A549 (cell line): ENCODE results near the gene ADAM8. TPM values are rescaled to one million over a fixed set of nuclear protein-coding genes. Genes with fewer than 3 reads are reported as not detected.

Experiments
- ATAC-seq, 2 experiments: fragments of 200-7000 bp in 1 of 2; fragments of >200 bp in 1 of 2; cut with Nextera tagmentation in 1 of 2; cut with Tn5 transposase in 1 of 2; 3 replicates each; pipeline versions ENCODE4 v1.8.0 to v1.9.1; 2018 to 2020; ENCODE audit warnings: mild to moderate bottlenecking in 1 of 2, moderate library complexity in 1 of 2
- CTCF ChIA-PET: fragments of 300-600 bp; sonication (Branson Sonifier 250); formaldehyde crosslinking; extraction: SDS; loops from one replicate; lab custom pipeline; 2021; ENCODE audit warnings: antibody characterized with exemption, inconsistent platforms; lab: Yijun Ruan, JAX
- POLR2A ChIA-PET: fragments of 350-600 bp; formaldehyde crosslinking; extraction: SDS; loops from one replicate; lab custom pipeline; 2021; ENCODE audit warnings: antibody characterized with exemption, inconsistent platforms; lab: Yijun Ruan, JAX
- DNase-seq, 2 experiments: peaks; one replicate each; pipeline versions ENCODE4 v3.0.0 to v3.0.0-alpha.2; 2011 to 2016; ENCODE audit warnings: low read depth in 1 of 2, low spot score in 1 of 2
- FAIRE-seq: peaks from 2 replicates; lab custom pipeline; 2011; peaks lifted over from hg19 to GRCh38; lab: Jason Lieb, UNC
- H3K27ac ChIP-seq, 2 experiments: fragments of >200 bp; sonication (Bioruptor Twin); formaldehyde crosslinking; 3 replicates each; pipeline ENCODE4 v1.5.1; 2016 to 2017
- H3K4me1 ChIP-seq: fragments of >200 bp; sonication (Bioruptor Twin); formaldehyde crosslinking; 3 replicates; pipeline ENCODE4 v1.6.1; 2016
- H3K4me2 ChIP-seq: fragments of >200 bp; sonication (Bioruptor Twin); formaldehyde crosslinking; 3 replicates; pipeline ENCODE4 v1.6.1; 2016
- H3K4me3 ChIP-seq: fragments of >200 bp; sonication (Bioruptor Twin); formaldehyde crosslinking; 3 replicates; pipeline ENCODE4 v1.5.1; 2016
- H3K9me3 ChIP-seq: fragments of >200 bp; sonication (Bioruptor Twin); formaldehyde crosslinking; 3 replicates; pipeline ENCODE4 v1.6.1; 2016
- CEBPB ChIP-seq, 2 experiments: fragments of >200 bp in 1 of 2; sonication (Bioruptor Twin) in 1 of 2; formaldehyde crosslinking in 1 of 2; IDR thresholded peaks; 2 replicates each; pipeline ENCODE4 v1.6.1; 2012 to 2016
- CHD4 ChIP-seq: fragments of 200-600 bp; sonication (generic); IDR thresholded peaks from 2 replicates; pipeline ENCODE4 v1.6.1; 2016; ENCODE audit warnings: antibody characterized with exemption, mild to moderate bottlenecking, borderline replicate concordance
- CTCF ChIP-seq: fragments of >200 bp; sonication (Bioruptor Twin); formaldehyde crosslinking; IDR thresholded peaks from 3 replicates; pipeline ENCODE4 v1.5.1; 2016
- E2F6 ChIP-seq: IDR thresholded peaks from 2 replicates; pipeline ENCODE4 v1.6.1; 2012; ENCODE audit warnings: low read depth, borderline replicate concordance
- EP300 ChIP-seq, 2 experiments: fragments of >200 bp; sonication (Bioruptor Twin); formaldehyde crosslinking; IDR thresholded peaks; 2 replicates in 1 of 2; 3 replicates in 1 of 2; pipeline ENCODE4 v1.6.1; 2016 to 2017
- GATA3 ChIP-seq: IDR thresholded peaks from 2 replicates; pipeline ENCODE4 v1.6.1; 2012; ENCODE audit warnings: borderline replicate concordance
- HEYL ChIP-seq: fragments of 250-450 bp; sonication (Bioruptor Pico); IDR thresholded peaks from 2 replicates; pipeline ENCODE4 v1.8.0; 2021; ENCODE audit warnings: mild to moderate bottlenecking, moderate library complexity
- JUN ChIP-seq, 2 experiments: fragments of >200 bp; sonication (Bioruptor Twin); formaldehyde crosslinking; IDR thresholded peaks; 2 replicates in 1 of 2; 3 replicates in 1 of 2; pipeline ENCODE4 v1.6.1; 2016 to 2017
- MAX ChIP-seq: IDR thresholded peaks from 2 replicates; pipeline ENCODE4 v1.6.1; 2012
- MYC ChIP-seq: IDR thresholded peaks from 2 replicates; pipeline ENCODE4 v1.6.1; 2012; ENCODE audit warnings: mild to moderate bottlenecking, inconsistent platforms, low read length, improper control_type of control experiment, borderline replicate concordance
- PBX3 ChIP-seq: IDR thresholded peaks from 2 replicates; pipeline ENCODE4 v1.6.1; 2012
- PHF8 ChIP-seq: fragments of 200-600 bp; sonication (generic); IDR thresholded peaks from 2 replicates; pipeline ENCODE4 v1.6.1; 2016; ENCODE audit warnings: low read depth, mild to moderate bottlenecking, antibody characterized with exemption, moderate library complexity, borderline replicate concordance
- POLR2A ChIP-seq: IDR thresholded peaks from 2 replicates; pipeline ENCODE4 v1.6.1; 2012; ENCODE audit warnings: mild to moderate bottlenecking, low read length
- RNF2 ChIP-seq: fragments of 200-600 bp; sonication (generic); IDR thresholded peaks from 2 replicates; pipeline ENCODE4 v1.6.1; 2016; ENCODE audit warnings: low read depth, mild to moderate bottlenecking, antibody characterized with exemption, moderate library complexity, borderline replicate concordance
- WGBS: methylation state at CpG from one replicate; pipeline ENCODE4 v1.1.6; 2017; ENCODE audit errors: missing lambda C conversion rate; 5-methylcytosine and 5-hydroxymethylcytosine counted together
- polyA plus RNA-seq, 4 experiments: library from polyadenylated mRNA; depleted of rRNA in 3 of 4; stranded (reverse); fragments of >200 nt; fragmentation: RNase III in 1 of 4; extraction: RNeasy Plus Mini Kit Qiagen cat#74134 plus additional on column Dnase treatment in 1 of 4; gene quantifications; 2 replicates in 3 of 4; 3 replicates in 1 of 4; pipeline ENCODE4 v1.2.3, GENCODE V29; 2011 to 2017

Gene ADAM8
- polyA plus RNA-seq, 2 of the 4 experiments (the other 2 are of a cell fraction): 1.4 to 4.1 TPM

DNA sequence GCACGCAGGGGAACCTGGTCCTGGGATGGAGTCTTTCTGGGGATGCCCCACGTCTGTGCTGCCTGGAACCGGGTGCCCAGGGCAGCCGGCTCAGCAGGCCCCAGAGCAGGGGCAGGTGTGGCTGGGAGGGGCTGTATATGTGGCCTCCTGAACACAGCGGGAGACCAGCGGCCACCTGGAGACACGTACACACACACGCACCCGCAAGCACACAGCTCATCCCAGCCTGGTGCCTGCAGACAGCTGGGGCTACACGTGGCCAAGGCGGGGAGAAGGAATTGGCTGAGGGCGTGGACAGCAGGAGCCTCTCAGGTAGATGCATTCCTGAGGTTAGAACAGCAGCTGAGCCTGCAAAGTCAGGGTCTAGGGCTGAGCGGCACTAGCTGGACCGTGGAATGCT lies 14.0 kb downstream of the ADAM8 start:
- Histone ChIP-seq H3K4me1 (peaks cover 56% of the 10 kb centered on the region), H3K4me2 (peak overlapping the region; percentile 72), H3K27ac (no peak overlapping the region), H3K4me3 (no peak overlapping the region), H3K9me3 (no peaks in the 10 kb centered on the region)
- CTCF ChIA-PET: interaction anchor here (0.7 to 2.9 kb wide), 5 partner anchors 8 to 119 kb away, joined by 3 to 9 read pairs (median 5); no protein-coding TSS in a partner anchor
- ATAC-seq (no peak), DNase-seq (no peak), FAIRE-seq (no peak)
- POLR2A ChIA-PET: no interaction called here
- TF ChIP-seq GATA3 (no peak), CEBPB (IDR thresholded peaks at IDR 0.05) (no peak), HEYL (CRISPR knock-in tag) (no peak), MYC (no peak)
- 84% methylated on average over 12 of the region's 14 CpGs for WGBS

- DNase-seq (peak; percentile 70 to 75), ATAC-seq (peak; percentile 21 to 37; a peak in 5 of 6 replicates), FAIRE-seq (no peak)
- H3K4me3 ChIP-seq: peak overlapping the region; percentile 89
- 3% methylated on average over 7 of the region's 79 CpGs for WGBS
- no peak for TF ChIP-seq EP300 (IDR thresholded peaks at IDR 0.05)
- TF ChIP-seq E2F6: 0 out of 2 replicates have a peak, but pooled peaks have one; percentile 55
- peak; percentile 69; the same call in 1 of the 2 replicates for TF ChIP-seq PHF8
- TF ChIP-seq JUN (IDR thresholded peaks at IDR 0.05): peak; percentile 72 to 76; a peak in 3 of 5 replicates
- TF ChIP-seq CTCF: no peak
- TF ChIP-seq POLR2A: peak; percentile 65
- H3K4me2 ChIP-seq: peak overlapping the region; percentile 94
- POLR2A ChIA-PET: no interaction called here
- H3K27ac ChIP-seq: peak overlapping the region; percentile 99
- no peaks in the 10 kb centered on the region for H3K9me3 ChIP-seq
- peaks cover 61% of the 10 kb centered on the region for H3K4me1 ChIP-seq
- CTCF ChIA-PET: interaction anchor here (0.9 kb wide), 1 partner anchor 118 kb away, joined by 3 read pairs; no protein-coding TSS in a partner anchor
Observed at GRCh38 chr10:133261726-133262325, 14.8 kb downstream of the ADAM8 start.

GRCh38 chr10:133260895-133261725 lies 15.6 kb downstream of the ADAM8 start:
- 57% methylated on average over 15 of the region's 50 CpGs for WGBS
- peak overlapping the region; percentile 89 for H3K4me3 ChIP-seq
- DNase-seq: peak; percentile 60 to 73
- TF ChIP-seq MAX (peak; percentile 71), POLR2A (peak; percentile 39), MYC (peak; percentile 23; the same call in 1 of the 2 replicates), RNF2 (no peak), CHD4 (no peak)
- TF ChIP-seq, all 56 proteins: peak for 3
- FAIRE-seq: no peak
- CTCF ChIA-PET: interaction anchor here (1.6 kb wide), 1 partner anchor 68 kb away, joined by 5 read pairs; no protein-coding TSS in a partner anchor
- POLR2A ChIA-PET: no interaction called here
- ATAC-seq: peak; percentile 39 to 65
- H3K4me2 ChIP-seq: peak overlapping the region; percentile 94
- H3K4me1 ChIP-seq: peaks cover 61% of the 10 kb centered on the region
- H3K9me3 ChIP-seq: no peaks in the 10 kb centered on the region
- peak overlapping the region; percentile 99 for H3K27ac ChIP-seq

DNA sequence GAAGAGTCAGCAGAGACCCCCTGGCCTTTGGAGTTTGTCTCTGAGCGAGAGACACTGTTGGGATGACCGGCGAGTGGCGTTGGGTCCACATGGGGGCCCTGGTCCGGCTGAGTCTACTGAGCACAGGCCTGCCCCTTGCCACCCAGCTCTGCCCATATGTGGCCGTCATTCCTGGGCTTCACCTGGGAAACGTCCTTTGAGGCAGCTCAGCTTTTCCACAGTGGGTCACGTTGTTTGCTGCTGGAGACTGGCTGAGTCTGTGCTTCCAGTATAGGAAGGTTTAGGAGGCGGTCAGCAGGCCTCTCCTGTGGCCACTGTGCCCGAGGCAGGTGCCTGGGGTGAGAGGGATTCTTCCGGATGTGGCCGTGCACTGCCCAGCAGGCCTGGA lies 17.1 kb downstream of the ADAM8 start:
- Histone ChIP-seq H3K27ac (peak overlapping the region; percentile 80 to 91), H3K4me3 (no peak overlapping the region), H3K4me1 (peaks cover 48% of the 10 kb centered on the region), H3K4me2 (peak overlapping the region; percentile 78), H3K9me3 (no peaks in the 10 kb centered on the region)
- TF ChIP-seq PBX3: no peak
- TF ChIP-seq JUN (IDR thresholded peaks at IDR 0.05): 0 out of 5 replicates have a peak, but pooled peaks of 1 of the 2 experiments have one; percentile 10
- WGBS: 82% methylated on average over 12 of the region's 12 CpGs
- ChIA-PET POLR2A (interaction anchor here (1.1 kb wide), 1 partner anchor 48 kb away, joined by 3 read pairs; no protein-coding TSS in a partner anchor), CTCF (interaction anchor here (0.6 to 4.0 kb wide), 9 partner anchors 14 to 116 kb away, joined by 3 to 22 read pairs (median 4); no protein-coding TSS in a partner anchor)
- DNase-seq (no peak), FAIRE-seq (no peak), ATAC-seq (no peak)
